HCT116 (cell line): Measurements from ENCODE around the gene METTL25B.

Experiments
- EGR1 ChIP-seq: IDR thresholded peaks from 2 replicates; pipeline ENCODE4 v1.6.1; 2012; ENCODE audit warnings: low read depth
- TF ChIP-seq, protein P1 (sequence below): IDR thresholded peaks from 2 replicates; pipeline ENCODE4 v1.6.1; 2012
- TF ChIP-seq, protein P2 (sequence below), 3 experiments: fragments of 200-600 bp in 1 of 3; sonication (generic) in 1 of 3; IDR thresholded peaks in 2 of 3; conservative IDR thresholded peaks in 1 of 3; 2 replicates each; pipeline ENCODE4 v1.5.1; 2012 to 2017; ENCODE audit warnings: low read depth in 2 of 3, low read length in 2 of 3, antibody characterized with exemption in 1 of 3, borderline replicate concordance in 1 of 3, control low read depth in 1 of 3, mild to moderate bottlenecking in 1 of 3, mixed read lengths in 1 of 3, mixed run types in 1 of 3, moderate library complexity in 1 of 3; ENCODE audit not compliant: insufficient read depth in 1 of 3

DNA sequence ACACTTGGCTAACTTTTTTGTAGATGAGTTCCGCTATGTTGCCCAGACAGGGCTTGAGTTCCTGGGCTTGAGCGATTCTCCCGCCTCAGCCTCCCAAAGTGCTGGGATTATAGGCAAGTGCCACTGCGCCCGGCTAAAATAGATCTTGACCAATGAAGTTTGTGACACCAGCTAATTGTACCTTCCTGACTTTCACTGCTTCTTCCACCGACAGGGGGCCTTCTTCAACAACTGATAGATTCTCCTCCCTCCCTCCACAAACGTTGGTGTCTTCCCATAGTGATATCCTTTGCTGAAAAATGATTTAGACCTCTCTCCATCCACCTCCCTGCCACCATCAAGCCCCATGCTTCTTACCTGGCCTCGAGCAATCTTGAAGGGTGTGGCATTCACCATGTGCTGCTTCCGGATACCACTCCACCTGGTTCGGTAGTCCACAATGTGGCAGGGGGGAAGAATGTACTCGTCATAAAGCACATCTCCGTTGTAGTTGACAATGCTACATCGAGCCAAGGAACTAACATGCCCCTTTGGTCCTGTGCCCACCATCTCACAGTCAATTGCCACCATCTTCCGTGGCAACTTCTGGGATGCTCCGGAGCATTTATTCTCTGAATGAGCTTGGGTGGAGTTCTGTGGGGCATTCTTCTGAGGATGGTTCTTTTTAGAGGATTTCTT, 1.6 kb upstream of the METTL25B start:
- TF ChIP-seq EGR1 = no peak
- TF ChIP-seq, protein P1, sequence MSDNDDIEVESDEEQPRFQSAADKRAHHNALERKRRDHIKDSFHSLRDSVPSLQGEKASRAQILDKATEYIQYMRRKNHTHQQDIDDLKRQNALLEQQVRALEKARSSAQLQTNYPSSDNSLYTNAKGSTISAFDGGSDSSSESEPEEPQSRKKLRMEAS = no peak
- TF ChIP-seq, protein P2, sequence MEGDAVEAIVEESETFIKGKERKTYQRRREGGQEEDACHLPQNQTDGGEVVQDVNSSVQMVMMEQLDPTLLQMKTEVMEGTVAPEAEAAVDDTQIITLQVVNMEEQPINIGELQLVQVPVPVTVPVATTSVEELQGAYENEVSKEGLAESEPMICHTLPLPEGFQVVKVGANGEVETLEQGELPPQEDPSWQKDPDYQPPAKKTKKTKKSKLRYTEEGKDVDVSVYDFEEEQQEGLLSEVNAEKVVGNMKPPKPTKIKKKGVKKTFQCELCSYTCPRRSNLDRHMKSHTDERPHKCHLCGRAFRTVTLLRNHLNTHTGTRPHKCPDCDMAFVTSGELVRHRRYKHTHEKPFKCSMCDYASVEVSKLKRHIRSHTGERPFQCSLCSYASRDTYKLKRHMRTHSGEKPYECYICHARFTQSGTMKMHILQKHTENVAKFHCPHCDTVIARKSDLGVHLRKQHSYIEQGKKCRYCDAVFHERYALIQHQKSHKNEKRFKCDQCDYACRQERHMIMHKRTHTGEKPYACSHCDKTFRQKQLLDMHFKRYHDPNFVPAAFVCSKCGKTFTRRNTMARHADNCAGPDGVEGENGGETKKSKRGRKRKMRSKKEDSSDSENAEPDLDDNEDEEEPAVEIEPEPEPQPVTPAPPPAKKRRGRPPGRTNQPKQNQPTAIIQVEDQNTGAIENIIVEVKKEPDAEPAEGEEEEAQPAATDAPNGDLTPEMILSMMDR (IDR thresholded peaks at IDR 0.05 in 2 of 3, conservative IDR thresholded peaks at IDR 0.05 in 1 of 3; ENCODE audit: borderline replicate concordance in 1 of 3, insufficient read depth in 1 of 3, low read depth in 2 of 3, low read length in 2 of 3) = peak in 2 of 3 experiments; percentile 72 to 76; a peak in 4 of 6 replicates
